Ureter (tissue), 1 donor: ENCODE results near the gene CEP290. TPM values are rescaled to one million over a fixed set of nuclear protein-coding genes. Genes with fewer than 3 reads are reported as not detected.
"Not testable (repeated sequence)": the region's sequence is repeated elsewhere in the genome, so short reads cannot be mapped to it uniquely, and the experiment has no call there.

Experiments
- DNase-seq: peaks from one replicate; pipeline ENCODE4 v3.0.0-alpha.2; 2020; ENCODE audit warnings: low spot score
- total RNA-seq: library from RNA; stranded (reverse); gene quantifications from one replicate; pipeline ENCODE4 v1.2.4, GENCODE V29; 2023
- donor health status: DM: yes; HTN: yes; CAD: no.

Gene CEP290
- total RNA-seq, 1 donor from 2014 or later = 24.3 TPM

DNA sequence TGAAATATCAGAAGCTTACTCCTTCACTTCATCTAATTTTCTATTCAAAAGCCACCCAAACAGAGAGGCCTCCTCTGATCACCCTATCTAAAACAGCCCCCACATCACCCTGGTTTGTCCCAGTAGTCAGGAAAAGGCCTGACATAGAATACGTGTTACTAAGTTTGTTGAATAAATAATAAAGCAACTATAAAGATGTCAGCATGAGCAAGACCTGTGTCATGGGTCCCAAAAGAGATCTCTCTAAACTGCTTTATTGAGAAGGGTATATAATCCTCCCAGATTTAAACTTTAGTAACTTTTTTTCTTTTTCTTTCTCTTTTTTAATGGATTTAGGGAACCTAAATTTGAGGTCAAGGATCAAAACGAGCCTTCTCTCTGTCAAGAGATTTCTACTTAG, 85.3 kb downstream of the CEP290 start:
- DNase-seq = no peak

GRCh38 chr12:88052686-88053085, 89.2 kb downstream of the CEP290 start:
- DNase-seq = no peak

DNA sequence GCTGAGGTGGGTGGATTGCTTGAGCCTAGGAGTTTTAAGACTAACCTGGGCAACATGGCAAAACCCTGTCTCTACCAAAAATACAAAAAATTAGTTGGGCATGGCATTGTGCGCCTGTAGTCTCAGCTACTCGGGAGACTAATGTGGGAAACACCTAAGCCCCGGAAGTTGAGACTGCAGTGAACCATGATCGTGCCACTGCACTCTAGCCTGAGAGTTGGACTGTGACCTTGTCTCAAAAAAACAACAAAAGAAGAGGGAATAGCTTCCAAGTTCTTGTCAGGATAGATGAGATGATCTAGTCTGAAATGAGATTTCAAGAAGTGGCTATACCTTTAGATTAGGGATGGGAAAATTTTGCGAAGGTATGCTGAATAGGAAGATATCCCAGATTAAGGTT, 97.9 kb downstream of the CEP290 start:
- no peak for DNase-seq

DNA sequence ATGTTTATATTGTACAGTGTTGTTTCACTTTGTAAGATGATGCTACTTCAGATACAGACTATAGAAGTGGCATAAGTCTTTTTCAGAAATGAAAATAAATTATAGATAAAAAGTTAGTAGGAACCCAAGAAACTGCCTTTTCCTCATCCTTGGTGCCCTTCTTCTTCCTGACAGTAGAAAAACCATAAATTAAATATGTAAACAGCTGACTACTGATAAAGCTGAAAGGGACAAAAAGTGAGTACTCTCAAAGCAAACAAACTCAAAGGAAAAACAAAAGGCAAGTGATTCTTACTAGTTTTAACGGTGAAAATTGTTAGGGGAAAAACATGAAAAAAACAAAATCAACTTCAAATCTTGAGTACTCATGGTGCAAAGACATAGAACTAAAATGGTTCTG, 104.1 kb downstream of the CEP290 start:
- no peak for DNase-seq

GRCh38 chr12:88036353-88036965, 105.4 kb downstream of the CEP290 start:
- DNase-seq = no peak

DNA sequence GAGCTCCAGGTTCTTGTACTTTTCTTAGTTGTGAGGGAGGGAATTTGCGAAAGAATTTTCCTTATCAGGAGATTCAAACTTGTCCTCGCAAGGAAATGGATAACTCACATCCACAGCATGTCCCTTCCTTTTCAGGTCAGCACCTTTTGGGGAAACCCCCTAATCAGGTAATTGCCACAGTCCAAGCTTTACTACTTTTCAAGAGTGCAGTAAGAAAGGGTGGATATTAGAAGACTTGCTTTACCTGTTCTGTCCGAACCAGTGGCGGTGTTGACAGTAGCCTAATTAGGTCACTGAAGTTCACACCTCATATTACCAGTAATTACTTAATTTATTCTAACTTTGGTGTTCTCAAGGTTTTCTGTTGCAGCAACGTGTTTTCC, 106.0 kb downstream of the CEP290 start:
- no peak for DNase-seq

- DNase-seq = peak; percentile 86
These were observed 106.5 kb downstream of the CEP290 start for GRCh38 chr12:88035271-88035906.

DNA sequence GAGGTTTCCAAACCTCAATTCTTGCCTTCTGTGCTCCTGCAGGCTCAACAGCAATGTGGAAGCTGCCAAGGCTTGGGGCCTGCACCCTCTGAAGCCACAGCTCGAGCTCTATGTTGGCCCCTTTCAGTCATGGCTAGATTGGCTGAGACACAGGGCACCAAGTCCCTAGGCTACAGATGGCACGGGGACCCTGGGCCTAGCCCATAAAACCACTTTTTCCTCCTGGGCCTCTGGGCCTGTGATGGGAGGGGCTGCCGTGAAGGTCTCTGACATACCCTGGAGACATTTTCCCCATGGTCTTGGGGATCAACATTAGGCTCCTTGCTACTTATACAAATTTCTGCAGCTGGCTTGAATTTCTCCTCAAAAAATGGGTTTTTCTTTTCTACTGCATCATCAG, 110.7 kb downstream of the CEP290 start:
- DNase-seq = not testable (repeated sequence)

- DNase-seq = no peak
These were observed 112.7 kb downstream of the CEP290 start, which contains the start of gene C12orf50 for GRCh38 chr12:88029093-88029665. TSS of gene C12orf50 (minus strand) at chr12:88029401. CDS start at chr12:88026962, 2,439 bp downstream.

GRCh38 chr12:88026196-88026595, 115.7 kb downstream of the CEP290 start:
- DNase-seq = no peak

DNA sequence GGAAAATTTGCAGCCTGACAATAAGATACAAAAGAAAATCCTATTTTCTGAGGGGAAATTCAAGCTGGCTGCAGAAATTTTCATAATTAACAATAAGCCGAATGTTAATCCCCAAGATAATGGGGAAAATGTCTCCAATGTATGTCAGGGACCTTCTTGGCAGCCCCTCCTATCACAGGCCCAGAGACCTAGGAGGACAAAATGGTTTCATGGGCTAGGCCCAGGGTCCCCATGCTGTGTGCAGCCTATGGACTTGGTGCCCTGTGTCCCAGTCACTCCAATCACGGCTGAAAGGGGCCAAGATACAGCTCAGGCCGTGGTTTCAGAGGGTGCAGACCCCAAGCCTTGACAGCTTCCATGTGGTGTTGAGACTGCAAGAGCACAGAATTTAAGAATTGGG, 123.9 kb downstream of the CEP290 start:
- DNase-seq = no peak

DNA sequence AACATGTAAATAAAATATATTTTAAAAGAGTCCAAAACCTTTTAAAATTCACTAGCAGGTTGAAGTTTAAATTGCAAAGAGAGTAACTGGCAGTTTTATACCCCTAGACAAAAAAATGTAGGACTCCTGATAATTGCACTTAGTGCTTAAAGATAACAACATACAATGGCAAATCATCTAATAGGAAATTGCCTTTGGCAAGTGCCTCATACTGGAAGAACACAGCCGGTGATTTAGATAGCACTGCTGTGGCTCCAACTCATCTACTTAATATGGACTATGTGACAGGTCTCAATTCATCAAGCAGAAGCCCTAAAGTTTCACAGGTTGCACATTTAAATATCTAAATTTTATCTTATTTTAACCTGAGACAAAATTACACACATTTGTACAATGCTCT, 126.1 kb downstream of the CEP290 start:
- DNase-seq = no peak

DNA sequence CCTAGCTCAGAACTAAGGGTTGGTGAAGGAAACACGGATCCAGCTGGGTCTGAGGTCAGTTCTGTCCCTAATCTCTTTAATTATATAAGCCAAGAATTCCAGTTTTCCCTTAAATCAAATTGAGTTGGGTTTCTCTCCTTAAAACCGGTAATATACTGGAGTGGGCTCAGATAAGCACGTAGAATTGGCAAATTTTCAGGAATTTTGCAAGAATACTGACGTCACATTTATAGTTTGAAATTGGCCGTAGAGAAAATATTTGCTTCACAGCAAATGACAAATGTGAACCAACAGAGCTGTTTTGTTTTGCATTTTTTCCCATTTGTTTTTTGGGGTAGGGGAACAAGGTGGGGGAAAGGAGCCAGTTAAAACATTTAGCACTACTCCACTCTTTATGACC, 130.1 kb downstream of the CEP290 start:
- no peak for DNase-seq

GRCh38 chr12:88006351-88006750, 135.5 kb downstream of the CEP290 start:
- DNase-seq = no peak

DNA sequence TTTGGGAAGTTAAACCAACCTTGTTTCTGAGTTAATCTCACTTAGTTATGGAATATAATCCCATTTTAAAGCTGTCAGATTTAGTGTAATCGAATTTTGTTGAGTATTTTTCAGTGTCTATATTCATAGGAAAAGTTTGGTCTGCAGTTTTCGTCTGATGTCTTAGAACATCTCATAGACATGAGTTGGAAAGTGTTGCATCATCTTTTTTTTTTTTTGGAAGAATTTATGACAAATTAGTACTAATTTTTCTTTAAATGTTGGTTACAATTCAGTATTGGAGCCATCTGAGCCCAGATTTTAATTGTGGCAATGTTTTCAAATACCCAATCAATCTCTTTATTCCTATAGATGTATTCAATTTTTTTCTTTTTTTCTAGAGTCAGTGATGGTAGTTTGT, 140.6 kb downstream of the CEP290 start:
- DNase-seq = no peak

Other genes starting within 250 kb of the CEP290 start
- gene C12orf50, start 112.7 kb downstream of the CEP290 start, total RNA-seq = 0.10 TPM
- 24.6 TPM for gene TMTC3, start 219 bp upstream of the CEP290 start, total RNA-seq